HG03575 (cell line): ENCODE measurements around the gene ADAMTS12.
"Not testable (repeated sequence)": the region's sequence is repeated elsewhere in the genome, so short reads cannot be mapped to it uniquely, and the experiment has no call there.

Source experiments
- ATAC-seq: cut with Tn5 transposase; IDR thresholded peaks from one replicate; pipeline ENCODE4 v1.9.1; 2021; ENCODE audit not compliant: unreplicated experiment, insufficient number of reproducible peaks, low FRiP score; ENCODE audit errors: extremely low read depth

The ADAMTS12 gene

GRCh38 chr5:33579152-33579551 is 312.6 kb downstream of the ADAMTS12 start:
- no peak for ATAC-seq

- ATAC-seq = no peak
Measured at GRCh38 chr5:33576726-33577590, 314.8 kb downstream of the ADAMTS12 start.

GRCh38 chr5:33565324-33565723 is 326.5 kb downstream of the ADAMTS12 start:
- no peak for ATAC-seq

GRCh38 chr5:33563983-33564908 is 327.5 kb downstream of the ADAMTS12 start:
- no peak for ATAC-seq

- no peak for ATAC-seq
Measured at GRCh38 chr5:33563530-33563929, 328.3 kb downstream of the ADAMTS12 start.

- ATAC-seq = no peak
Measured at GRCh38 chr5:33558489-33558888, 333.3 kb downstream of the ADAMTS12 start.

GRCh38 chr5:33557605-33558004 is 334.2 kb downstream of the ADAMTS12 start:
- ATAC-seq = no peak

DNA sequence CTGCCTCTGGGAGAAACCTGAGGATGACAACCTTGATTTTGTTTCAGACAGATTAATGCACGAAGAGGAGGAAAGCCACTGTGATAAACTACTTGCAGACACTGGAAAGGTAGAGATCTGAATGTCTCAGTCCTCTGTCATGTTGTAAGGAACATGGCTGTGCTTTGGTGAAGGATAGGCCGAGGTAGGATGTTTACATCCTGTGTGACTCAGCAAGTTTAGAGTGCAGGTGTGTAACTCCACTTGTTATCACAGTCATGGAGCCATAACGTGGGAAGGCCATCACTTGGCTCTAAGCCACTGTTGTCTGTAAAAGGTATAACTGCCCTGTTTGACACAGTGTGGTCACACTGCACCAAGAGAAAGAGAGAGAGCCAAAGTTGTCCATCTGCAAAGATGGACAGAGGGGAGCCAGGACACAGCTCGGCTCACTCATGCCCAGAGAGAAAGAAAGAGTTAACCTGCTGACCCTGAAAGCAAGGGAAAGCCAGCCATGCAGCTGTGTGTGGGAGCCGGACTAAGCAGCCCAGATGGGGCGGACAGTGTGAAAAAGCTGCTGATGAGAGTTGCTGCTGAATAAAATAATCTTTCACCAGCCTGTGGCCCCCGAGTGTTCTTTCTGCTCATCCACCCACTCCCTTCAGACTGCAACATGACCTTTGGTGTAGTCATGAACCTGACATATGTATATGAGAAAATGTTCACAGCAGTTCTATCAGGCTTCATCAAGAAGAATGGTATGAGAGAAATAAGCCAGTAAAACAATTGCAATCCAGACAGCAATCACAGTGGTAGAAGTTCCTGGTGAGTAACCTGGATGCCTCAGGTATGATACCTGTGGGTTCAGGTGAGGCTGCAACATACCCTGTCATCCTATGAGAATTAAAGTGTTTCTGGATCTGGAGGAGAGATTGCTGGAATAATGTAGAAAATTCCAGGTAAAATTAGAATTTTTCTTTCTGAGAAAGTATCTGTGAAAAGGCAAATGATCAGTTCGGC is 335.2 kb downstream of the ADAMTS12 start:
- no peak for ATAC-seq

GRCh38 chr5:33549982-33550567 is 341.7 kb downstream of the ADAMTS12 start:
- ATAC-seq = no peak

- ATAC-seq = not testable (repeated sequence)
Measured at GRCh38 chr5:33539790-33540189, 352.0 kb downstream of the ADAMTS12 start.

DNA sequence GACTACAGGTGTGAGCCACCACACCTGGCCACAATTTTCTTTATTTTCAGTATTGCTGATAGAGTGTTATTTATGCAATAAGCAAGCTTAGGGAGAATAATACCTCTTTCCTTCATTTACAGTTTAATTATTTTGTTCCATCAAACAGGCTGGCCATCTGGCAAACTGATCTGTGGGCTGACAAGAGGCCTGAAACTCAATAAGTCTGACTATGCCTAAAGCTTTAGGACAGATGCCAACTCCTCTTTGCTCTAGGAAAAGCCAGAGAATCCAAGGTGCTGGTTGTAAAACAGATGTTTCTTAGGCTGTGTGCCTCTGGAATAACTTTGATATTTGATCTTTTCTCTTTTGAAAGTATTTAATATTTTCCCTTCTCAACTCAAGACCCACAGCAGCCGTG is 352.6 kb downstream of the ADAMTS12 start:
- no peak for ATAC-seq

DNA sequence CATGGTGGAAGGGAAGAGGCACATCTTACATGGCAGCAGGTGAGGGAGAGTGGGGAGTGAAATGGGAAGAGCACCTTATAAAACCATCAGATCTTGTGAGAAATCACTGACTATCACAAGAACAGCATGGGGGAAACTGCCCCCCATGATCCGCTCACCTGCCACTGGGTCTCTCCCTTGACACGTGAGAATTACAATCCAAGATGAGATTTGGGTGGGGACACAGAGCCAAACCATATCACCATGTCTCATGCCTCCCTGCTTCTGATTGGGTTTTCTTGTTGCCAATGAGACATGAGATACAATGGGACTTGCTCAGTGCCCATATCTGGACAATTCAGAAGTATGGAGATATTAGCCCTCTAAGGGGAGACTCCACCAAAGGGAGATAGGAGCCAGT is 353.6 kb downstream of the ADAMTS12 start:
- ATAC-seq = no peak

- ATAC-seq = no peak
Measured at GRCh38 chr5:33537240-33537639, 354.6 kb downstream of the ADAMTS12 start.

- ATAC-seq = no peak
Measured at GRCh38 chr5:33536802-33537201, 355.0 kb downstream of the ADAMTS12 start.

- no peak for ATAC-seq
Measured at GRCh38 chr5:33531824-33532223, 360.0 kb downstream of the ADAMTS12 start.

DNA sequence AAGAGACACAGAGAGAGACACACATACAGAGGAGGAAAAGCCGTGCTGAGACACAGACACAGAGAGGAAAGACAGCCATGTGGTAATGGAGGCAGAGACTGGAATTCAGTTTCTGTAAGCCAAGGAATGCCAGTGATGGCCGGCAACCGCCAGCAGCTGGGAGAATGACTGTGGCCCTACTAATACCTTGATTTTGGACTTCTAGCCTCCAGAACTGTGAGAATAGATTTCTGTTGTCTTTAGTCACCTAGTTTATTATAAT is 360.8 kb downstream of the ADAMTS12 start:
- no peak for ATAC-seq

DNA sequence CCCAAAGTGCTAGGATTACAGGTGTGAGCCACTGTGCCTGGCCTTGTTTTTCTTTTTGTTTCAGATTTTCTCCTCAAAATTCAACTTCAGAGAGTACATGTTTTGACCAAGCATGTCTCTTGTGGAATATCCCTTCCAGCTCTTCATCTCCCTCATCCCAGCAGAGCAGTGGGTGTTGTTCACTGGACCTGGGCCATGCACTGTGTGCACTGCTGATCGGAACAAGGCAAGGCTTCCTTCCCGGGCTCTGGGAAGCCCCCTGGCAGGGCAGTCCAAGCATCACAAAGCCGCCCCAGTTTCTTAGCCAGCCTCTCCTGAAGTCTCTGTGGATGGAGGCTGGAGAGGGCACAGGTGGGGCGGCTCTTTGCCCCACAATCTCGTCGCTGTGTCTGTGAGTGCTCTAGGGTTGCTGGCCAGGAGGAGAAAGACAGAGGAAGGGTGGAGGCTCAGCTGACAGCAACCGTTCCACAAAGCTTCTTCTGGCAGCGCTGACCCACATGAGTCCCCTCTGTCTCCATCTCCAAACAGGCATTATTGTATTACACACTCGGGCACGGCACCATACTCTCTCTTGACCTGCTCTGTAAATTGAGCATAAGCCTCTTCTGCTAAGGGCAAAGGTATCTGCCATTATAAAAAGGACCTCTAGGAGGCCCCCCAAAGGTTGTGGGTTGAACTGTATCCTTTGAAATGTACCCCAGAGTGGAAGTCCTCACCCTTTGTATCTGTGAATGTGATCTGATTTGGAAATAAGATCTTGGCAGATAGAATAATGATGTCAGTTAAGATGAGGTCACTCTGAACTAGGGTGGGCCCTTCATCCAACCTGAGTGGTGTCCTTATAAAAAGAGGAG is 361.4 kb downstream of the ADAMTS12 start:
- ATAC-seq = no peak

DNA sequence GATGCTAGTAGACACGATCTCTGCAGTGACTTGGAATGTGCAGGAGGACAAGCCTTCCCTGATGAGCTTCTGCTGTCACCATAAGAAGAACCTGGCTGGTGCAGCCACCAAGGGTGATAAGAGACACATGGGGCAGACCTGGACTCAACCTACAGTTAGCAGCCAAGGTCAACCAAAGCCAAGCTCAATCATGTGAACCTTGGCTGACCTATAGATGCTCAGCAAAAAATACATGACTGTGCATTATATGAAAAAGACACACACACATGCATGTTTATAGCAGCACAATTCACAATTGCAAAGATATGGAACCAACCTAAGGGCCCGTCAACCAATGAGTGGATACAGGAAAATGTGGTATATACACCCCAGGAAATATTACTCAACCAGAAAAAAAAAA is 364.1 kb downstream of the ADAMTS12 start:
- no peak for ATAC-seq
